Activated T-helper 1 cell treated with anti-CD3 and anti-CD28 coated beads, Interleukin-12 subunit alpha, Interleukin-12 subunit beta, Interleukin-2, Interleukin-4 antibody, amounts not matched to agents 30 ng/mL and 10 ng/mL and 1 ng/mL, durations not matched to agents 14 hours and 24 hours and 36 hours (primary cell): Measurements from ENCODE around the gene GPR35. TPM values are rescaled to one million over a fixed set of nuclear protein-coding genes. Genes with fewer than 3 reads are reported as not detected.
A peak's percentile ranks its signal among the peaks of the same experiment; 100 is the strongest.

Experiments
- DNase-seq: peaks from one replicate; pipeline ENCODE4 v3.0.0; 2021; ENCODE audit warnings: low spot score
- H3K27ac Mint-ChIP-seq: one replicate; pipeline ENCODE4 v1.8.0; 2021; ENCODE audit warnings: mild to moderate bottlenecking, mixed read lengths
- H3K27me3 Mint-ChIP-seq: one replicate; pipeline ENCODE4 v1.8.0; 2022; ENCODE audit warnings: mild to moderate bottlenecking, moderate library complexity, mixed read lengths; ENCODE audit not compliant: insufficient read depth
- H3K36me3 Mint-ChIP-seq: one replicate; pipeline ENCODE4 v1.8.0; 2021; ENCODE audit warnings: low read depth, mixed read lengths
- H3K4me1 Mint-ChIP-seq: one replicate; pipeline ENCODE4 v1.8.0; 2021; ENCODE audit warnings: low read depth, mixed read lengths
- H3K4me3 Mint-ChIP-seq: one replicate; pipeline ENCODE4 v1.8.0; 2021; ENCODE audit warnings: mild to moderate bottlenecking, moderate library complexity, mixed read lengths
- H3K9me3 Mint-ChIP-seq: one replicate; pipeline ENCODE4 v1.8.0; 2021; ENCODE audit warnings: mixed read lengths
- intact Hi-C: fragments of 100-400 bp; cut with micrococcal nuclease; formaldehyde crosslinking; loops from one replicate; pipeline ENCODE4 v1.15.1; 2024
- total RNA-seq: library from RNA; stranded (reverse); gene quantifications from 2 replicates; pipeline ENCODE4 v1.2.3, GENCODE V29; 2022

The GPR35 gene
- total RNA-seq, 1 donor from 2014 or later = 7.6 TPM

DNA sequence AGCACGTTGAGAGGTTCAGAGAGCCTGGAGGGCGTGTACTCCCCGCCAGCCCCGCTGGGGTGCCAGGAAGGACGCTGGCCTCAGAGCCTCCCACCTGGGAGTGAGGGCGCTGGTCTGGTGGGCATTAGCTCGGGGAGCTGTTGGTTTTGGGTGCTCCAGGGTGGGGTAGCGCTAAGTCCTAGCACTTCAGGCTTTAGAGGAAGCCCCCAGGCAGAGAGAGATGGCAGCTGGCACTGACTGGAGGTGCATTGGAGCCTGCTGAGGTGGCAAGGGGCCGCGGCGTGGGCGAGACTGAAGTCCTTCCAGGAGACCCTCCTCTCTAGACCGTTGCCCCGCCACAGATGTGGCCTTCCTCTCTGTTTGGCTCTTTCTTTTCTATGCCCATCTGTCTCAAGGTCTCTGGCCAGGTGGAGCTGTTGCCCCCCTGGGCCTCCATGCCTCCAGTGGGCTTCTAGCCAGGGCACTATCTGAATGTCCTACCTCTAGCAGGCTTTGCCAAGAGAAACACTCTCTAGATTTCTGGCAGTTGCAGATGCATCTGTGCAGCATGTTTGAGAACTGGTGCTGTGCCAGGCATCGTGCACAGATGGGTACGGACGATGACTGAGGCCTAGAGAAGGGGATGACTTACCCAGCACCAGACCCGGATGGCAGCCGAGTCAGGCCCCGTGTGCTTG lies 32.1 kb upstream of the GPR35 start:
- Mint-ChIP-seq H3K4me3 (no peak overlapping the region), H3K36me3 (peaks cover 2% of the 10 kb centered on the region)

DNA sequence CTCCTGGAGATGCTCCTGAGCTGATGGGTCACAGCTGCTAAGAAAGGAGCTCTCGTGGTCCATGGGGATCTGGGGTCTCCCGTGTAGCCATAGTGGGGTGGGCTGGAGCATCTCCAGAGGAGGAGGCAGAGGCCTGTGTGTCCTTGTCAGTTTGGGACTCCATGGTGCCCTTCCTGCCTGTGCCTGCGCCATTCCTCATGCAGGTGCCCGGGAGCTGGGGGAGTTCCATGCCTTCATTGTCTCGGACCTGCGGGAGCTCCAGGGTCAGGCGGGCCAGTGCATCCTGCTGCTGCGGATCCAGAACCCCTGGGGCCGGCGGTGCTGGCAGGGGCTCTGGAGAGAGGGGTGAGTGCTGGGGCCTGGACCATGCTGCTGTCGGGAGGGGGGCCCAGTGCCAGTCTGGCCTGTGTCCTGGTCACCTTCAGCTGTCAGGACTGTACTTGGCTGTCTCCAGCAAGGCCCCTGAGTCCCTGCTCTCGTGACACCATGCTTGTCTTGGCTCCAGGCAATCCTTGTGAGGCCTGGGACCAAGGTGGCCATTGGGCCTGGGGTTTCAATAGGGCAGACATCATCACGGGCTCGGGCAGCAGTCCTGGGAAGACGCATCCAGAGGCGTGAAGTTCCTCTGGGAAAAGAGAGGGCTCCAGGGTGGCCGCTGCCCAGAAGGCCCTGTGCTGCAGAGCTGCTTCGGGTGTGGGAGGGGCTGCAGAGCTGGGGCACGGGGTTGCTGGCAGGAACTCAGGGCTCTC lies 31.4 kb upstream of the GPR35 start:
- Mint-ChIP-seq H3K36me3 (peaks cover 2% of the 10 kb centered on the region), H3K9me3 (no peaks in the 10 kb centered on the region), H3K4me3 (no peak overlapping the region), H3K27ac (no peak overlapping the region), H3K27me3 (no peaks in the 10 kb centered on the region), H3K4me1 (peaks cover 2% of the 10 kb centered on the region)
- no peak for DNase-seq
- intact Hi-C loops = no loop called here

More for the DNA sequence above, 32.1 kb upstream of the GPR35 start:
- Mint-ChIP-seq H3K27me3 (no peaks in the 10 kb centered on the region), H3K4me1 (peaks cover 9% of the 10 kb centered on the region), H3K9me3 (no peaks in the 10 kb centered on the region), H3K27ac (no peak overlapping the region)
- intact Hi-C loops = no loop called here
- no peak for DNase-seq

GRCh38 chr2:240594511-240595380 lies 30.5 kb upstream of the GPR35 start:
- no peaks in the 10 kb centered on the region for H3K9me3 Mint-ChIP-seq
- peaks cover 4% of the 10 kb centered on the region for H3K36me3 Mint-ChIP-seq
- no peak overlapping the region for H3K27ac Mint-ChIP-seq
- H3K27me3 Mint-ChIP-seq = no peaks in the 10 kb centered on the region
- H3K4me1 Mint-ChIP-seq = no peaks in the 10 kb centered on the region
- no peak overlapping the region for H3K4me3 Mint-ChIP-seq
- intact Hi-C loops = no loop called here
- no peak for DNase-seq

DNA sequence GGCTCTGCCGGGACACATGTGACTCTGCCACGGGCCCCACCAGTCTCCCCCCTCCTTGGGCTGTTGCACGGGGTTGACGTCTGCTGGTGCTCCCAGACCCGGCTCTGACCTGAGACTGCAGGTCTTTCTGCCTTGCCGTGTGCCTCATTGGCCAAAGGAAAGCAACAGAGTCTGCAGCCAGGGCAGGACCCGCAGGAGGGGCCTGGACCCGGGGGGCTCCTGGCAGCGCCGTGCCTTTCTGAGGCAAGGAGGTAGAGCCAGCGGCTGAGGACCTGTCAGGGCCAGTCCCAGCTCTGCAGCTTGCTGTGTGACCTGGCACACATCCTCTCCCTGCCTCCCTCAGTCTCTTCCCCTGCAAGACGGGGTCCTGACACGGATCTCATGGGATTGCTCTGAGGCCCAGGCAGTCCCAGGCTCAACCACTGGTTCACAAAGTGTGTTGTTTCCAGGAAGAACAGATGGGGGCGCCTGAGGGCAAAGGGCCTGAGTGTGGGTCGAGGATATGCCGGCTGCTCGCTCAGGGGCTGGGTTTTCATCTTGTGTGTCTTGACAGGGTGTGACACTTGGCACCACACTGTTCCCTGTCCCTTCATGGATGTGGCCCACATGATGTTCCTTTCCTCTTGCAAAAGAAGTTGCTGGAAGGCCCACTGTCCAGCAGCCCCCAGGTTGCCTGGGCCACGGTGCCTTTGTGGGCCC lies 29.8 kb upstream of the GPR35 start:
- Mint-ChIP-seq H3K4me1 (no peaks in the 10 kb centered on the region), H3K4me3 (no peak overlapping the region), H3K27ac (no peak overlapping the region), H3K9me3 (no peaks in the 10 kb centered on the region), H3K27me3 (no peaks in the 10 kb centered on the region), H3K36me3 (peaks cover 7% of the 10 kb centered on the region)
- peak; percentile 33 for DNase-seq
- intact Hi-C loops = no loop called here

GRCh38 chr2:240596080-240596460 lies 29.2 kb upstream of the GPR35 start:
- DNase-seq = no peak
- no peaks in the 10 kb centered on the region for H3K4me1 Mint-ChIP-seq
- intact Hi-C loops = no loop called here
- peaks cover 4% of the 10 kb centered on the region for H3K36me3 Mint-ChIP-seq
- no peak overlapping the region for H3K4me3 Mint-ChIP-seq
- no peaks in the 10 kb centered on the region for H3K27me3 Mint-ChIP-seq
- H3K27ac Mint-ChIP-seq = no peak overlapping the region
- no peaks in the 10 kb centered on the region for H3K9me3 Mint-ChIP-seq

- intact Hi-C loops = no loop called here
- no peak overlapping the region for H3K4me3 Mint-ChIP-seq
- peaks cover 4% of the 10 kb centered on the region for H3K36me3 Mint-ChIP-seq
- H3K27ac Mint-ChIP-seq = no peak overlapping the region
- DNase-seq = no peak
- no peaks in the 10 kb centered on the region for H3K9me3 Mint-ChIP-seq
- no peaks in the 10 kb centered on the region for H3K27me3 Mint-ChIP-seq
- no peaks in the 10 kb centered on the region for H3K4me1 Mint-ChIP-seq
Observed at GRCh38 chr2:240596491-240596931, 28.8 kb upstream of the GPR35 start.

- DNase-seq = no peak
- Mint-ChIP-seq H3K27me3 (no peaks in the 10 kb centered on the region), H3K4me1 (no peaks in the 10 kb centered on the region), H3K36me3 (peaks cover 4% of the 10 kb centered on the region), H3K4me3 (no peak overlapping the region), H3K27ac (no peak overlapping the region), H3K9me3 (no peaks in the 10 kb centered on the region)
- intact Hi-C loops = no loop called here
Observed at GRCh38 chr2:240597054-240597418, 28.2 kb upstream of the GPR35 start.

GRCh38 chr2:240597419-240598181 lies 27.7 kb upstream of the GPR35 start:
- no peak for DNase-seq
- H3K27me3 Mint-ChIP-seq = no peaks in the 10 kb centered on the region
- intact Hi-C loops = no loop called here

DNA sequence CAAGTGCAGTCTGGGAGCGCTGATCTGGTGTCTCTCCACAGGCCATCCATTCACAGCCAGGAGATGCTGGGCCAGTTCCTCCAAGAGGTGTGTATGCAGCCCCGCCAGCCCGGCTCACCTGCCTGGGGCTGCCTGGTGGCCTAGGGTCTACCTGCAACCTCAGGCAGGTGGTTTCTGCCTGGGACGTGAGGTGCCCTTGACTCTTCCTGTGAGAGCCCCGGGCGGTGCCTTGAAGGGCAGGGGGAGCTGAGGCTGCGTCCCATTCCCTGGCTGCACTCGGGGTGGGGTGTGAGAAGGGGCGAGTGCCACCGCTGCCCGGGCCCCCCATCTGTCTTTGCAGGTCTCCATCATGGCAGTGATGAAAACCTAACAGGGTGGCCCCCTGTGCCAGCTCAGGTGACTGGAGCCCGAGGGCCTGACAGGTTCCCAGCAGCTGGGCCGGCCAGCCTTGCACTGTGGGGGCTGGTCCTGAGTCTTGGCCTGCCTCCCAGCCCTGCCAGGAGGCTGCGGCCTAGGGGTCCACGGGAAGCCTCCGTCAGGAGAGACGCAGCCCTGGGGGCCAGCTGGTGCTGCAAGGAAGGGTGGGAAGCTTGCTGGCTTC lies 26.9 kb upstream of the GPR35 start:
- intact Hi-C loops = no loop called here
- H3K4me1 Mint-ChIP-seq = no peaks in the 10 kb centered on the region
- peaks cover 4% of the 10 kb centered on the region for H3K36me3 Mint-ChIP-seq
- DNase-seq = no peak
- H3K27me3 Mint-ChIP-seq = no peaks in the 10 kb centered on the region
- H3K4me3 Mint-ChIP-seq = no peak overlapping the region
- no peaks in the 10 kb centered on the region for H3K9me3 Mint-ChIP-seq
- H3K27ac Mint-ChIP-seq = no peak overlapping the region

More at GRCh38 chr2:240597419-240598181, 27.7 kb upstream of the GPR35 start:
- Mint-ChIP-seq H3K4me3 (no peak overlapping the region), H3K27ac (no peak overlapping the region), H3K4me1 (no peaks in the 10 kb centered on the region), H3K36me3 (peaks cover 4% of the 10 kb centered on the region), H3K9me3 (no peaks in the 10 kb centered on the region)

DNA sequence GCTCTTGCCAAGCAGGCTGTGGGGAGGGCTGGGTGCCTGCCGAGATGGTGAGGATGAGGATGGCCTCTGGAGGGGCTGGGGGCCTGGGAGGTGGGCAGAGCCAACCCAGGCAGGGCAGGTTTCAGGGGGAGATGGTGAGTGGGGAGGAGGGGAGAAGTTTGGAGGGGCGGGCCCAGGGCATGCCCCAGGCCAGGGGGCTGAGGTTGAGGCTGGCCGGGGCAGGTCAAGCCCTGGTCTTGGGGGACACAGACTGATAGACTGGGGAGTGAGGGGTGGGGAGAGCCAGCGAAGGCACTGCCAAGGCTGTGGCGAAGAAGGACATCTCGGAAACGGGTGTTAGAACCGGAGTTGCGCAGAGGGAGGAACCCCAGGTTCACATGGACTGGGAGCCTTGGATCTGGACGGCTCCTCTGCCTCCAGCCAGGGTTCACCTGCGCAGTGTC lies 26.1 kb upstream of the GPR35 start:
- H3K4me1 Mint-ChIP-seq = no peaks in the 10 kb centered on the region
- no peaks in the 10 kb centered on the region for H3K27me3 Mint-ChIP-seq
- H3K27ac Mint-ChIP-seq = no peak overlapping the region
- no peak overlapping the region for H3K4me3 Mint-ChIP-seq
- intact Hi-C loops = no loop called here
- H3K9me3 Mint-ChIP-seq = no peaks in the 10 kb centered on the region
- DNase-seq = no peak
- peaks cover 4% of the 10 kb centered on the region for H3K36me3 Mint-ChIP-seq

DNA sequence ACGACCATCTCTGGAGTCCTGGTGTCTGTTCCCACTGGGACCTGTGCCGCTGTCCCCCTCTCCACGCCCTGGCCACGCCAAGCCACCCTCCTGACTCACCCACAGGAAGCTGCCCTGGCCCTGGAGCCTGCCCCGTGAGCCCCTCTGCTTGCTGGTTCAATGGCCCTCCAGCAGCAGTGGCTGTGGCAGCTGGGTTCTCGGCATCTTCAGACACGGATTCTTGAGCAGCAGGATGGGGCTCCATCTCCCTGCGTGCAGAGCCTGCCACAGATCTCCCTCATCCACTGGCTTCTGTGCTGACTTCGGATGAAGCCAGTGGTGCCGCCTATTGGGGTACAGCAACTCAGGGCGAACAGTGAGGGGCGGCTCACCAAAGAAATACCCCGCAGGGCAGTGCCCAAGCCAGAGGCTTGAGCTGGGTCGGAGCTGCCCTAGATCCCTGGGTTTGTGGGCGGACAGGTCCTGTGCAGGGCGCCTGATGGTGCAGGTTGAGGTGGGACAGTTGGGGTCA lies 24.8 kb upstream of the GPR35 start:
- Mint-ChIP-seq H3K27me3 (no peaks in the 10 kb centered on the region), H3K4me3 (no peak overlapping the region), H3K9me3 (no peaks in the 10 kb centered on the region), H3K4me1 (no peaks in the 10 kb centered on the region), H3K36me3 (peaks cover 4% of the 10 kb centered on the region), H3K27ac (no peak overlapping the region)
- no peak for DNase-seq
- intact Hi-C loops = no loop called here
